ENCODE results near the gene NPR2.

- TF ChIP-seq POLR2A (IDR thresholded peaks at IDR 0.05; ENCODE audit: low read depth, low read length) (no peak), CTCF (IDR thresholded peaks at IDR 0.05; ENCODE audit: extremely low read depth in 1 of 2, insufficient read depth in 1 of 2, low read depth in 1 of 2, low read length in 2 of 2) (no peak), EZH2 (IDR thresholded peaks at IDR 0.05; ENCODE audit: borderline replicate concordance, low read depth, low read length, severe bottlenecking) (no peak), MAX (IDR thresholded peaks at IDR 0.05; ENCODE audit: insufficient read depth, insufficient read length) (no peak), MYC (IDR thresholded peaks at IDR 0.05; ENCODE audit: low read depth, low read length) (no peak), JUN (IDR thresholded peaks at IDR 0.05; ENCODE audit: borderline replicate concordance, insufficient read depth, insufficient read length, low read depth) (no peak), FOS (IDR thresholded peaks at IDR 0.05; ENCODE audit: borderline replicate concordance, insufficient read depth, low read length) (no peak), POLR2AphosphoS5 (IDR thresholded peaks at IDR 0.05; ENCODE audit: insufficient read depth, low read depth, low read length) (no peak)
Measured at GRCh38 chr9:35793461-35793860, 2.1 kb downstream of the NPR2 start.
